Body of pancreas (tissue), 4 donors: Measurements from ENCODE around the gene SNX3.

Source experiments
- CTCF ChIP-seq, 7 experiments: fragments of 450-650 bp in 4 of 7; fragments of 200-600 bp in 3 of 7; sonication (generic) in 3 of 7; IDR thresholded peaks; one replicate each; pipeline ENCODE4 v1.5.1; 2016 to 2019; ENCODE audit warnings: antibody characterized with exemption in 7 of 7
- POLR2A ChIP-seq, 3 donors: fragments of 450-650 bp; IDR thresholded peaks; one replicate each; pipeline ENCODE4 v1.6.1; 2016; ENCODE audit warnings: antibody characterized with exemption in 3 of 3, mild to moderate bottlenecking in 2 of 3

GRCh38 chr6:108207013-108207412 lies 53.8 kb downstream of the SNX3 start:
- TF ChIP-seq CTCF (IDR thresholded peaks at IDR 0.05) (no peak), POLR2A (IDR thresholded peaks at IDR 0.05) (no peak)
